Uterus (tissue), 4 donors: ENCODE data around the gene CDH12. TPM values are rescaled to one million over a fixed set of nuclear protein-coding genes. Genes with fewer than 3 reads are reported as not detected.

ENCODE experiments used
- DNase-seq, 2 donors: peaks; one replicate each; pipeline ENCODE4 v3.0.0-alpha.2; 2019 to 2020
- H3K27ac ChIP-seq, 2 donors: fragments of 200-600 bp; sonication (generic); 1 replicate in 1 of 2; 2 replicates in 1 of 2; pipeline ENCODE4 v1.5.1; 2016 to 2018
- H3K27me3 ChIP-seq, 2 donors: fragments of 200-600 bp; sonication (generic); one replicate each; pipeline ENCODE4 v1.5.1; 2018 to 2019; ENCODE audit warnings: control low read depth in 1 of 2
- H3K36me3 ChIP-seq, 2 donors: fragments of 200-600 bp; sonication (generic); one replicate each; pipeline ENCODE4 v1.5.1; 2019; ENCODE audit warnings: control low read depth in 1 of 2
- H3K4me1 ChIP-seq, 2 donors: fragments of 200-600 bp; sonication (generic); one replicate each; pipeline ENCODE4 v1.5.1; 2018 to 2019; ENCODE audit warnings: control low read depth in 1 of 2
- H3K4me3 ChIP-seq, 2 donors: fragments of 200-600 bp; sonication (generic); 1 replicate in 1 of 2; 2 replicates in 1 of 2; pipeline ENCODE4 v1.5.1; 2018 to 2019; ENCODE audit warnings: mild to moderate bottlenecking in 1 of 2
- H3K9me3 ChIP-seq, 2 donors: fragments of 200-600 bp; sonication (generic); one replicate each; pipeline ENCODE4 v1.5.1; 2019; ENCODE audit warnings: control low read depth in 1 of 2
- CTCF ChIP-seq, 4 experiments: fragments of 200-600 bp in 2 of 4; fragments of 450-650 bp in 2 of 4; sonication (generic) in 2 of 4; IDR thresholded peaks; one replicate each; pipeline ENCODE4 v1.5.1; 2016 to 2019; ENCODE audit warnings: antibody characterized with exemption in 4 of 4, mild to moderate bottlenecking in 2 of 4, moderate library complexity in 1 of 4
- POLR2A ChIP-seq, 2 donors: fragments of 450-650 bp; IDR thresholded peaks; one replicate each; pipeline ENCODE4 v1.6.1; 2016; ENCODE audit warnings: antibody characterized with exemption in 2 of 2, mild to moderate bottlenecking in 1 of 2, moderate library complexity in 1 of 2
- intact Hi-C: fragments of 100-400 bp; cut with DNase I; formaldehyde crosslinking; loops from one replicate; pipeline ENCODE4 v1.15.1; 2023; ENCODE audit warnings: low total_unique reads
- total RNA-seq, 4 donors: library from RNA; depleted of rRNA in 3 of 4; stranded (reverse); fragments of >200 nt in 3 of 4; gene quantifications; one replicate each; pipeline versions ENCODE4 v1.1.0 to v1.2.4, GENCODE V29; 2014 to 2023
- donor health status: DM: yes; HTN: yes; CAD: no.

CDH12 gene
- 1 to 10 TPM in 1 of 4 donors, under 1 TPM in 1, not detected in 2; 0.37 to 2.0 TPM for total RNA-seq

- Histone ChIP-seq H3K27ac (no peak within 1 kb of the TSS), H3K9me3 (no peaks in the 10 kb centered on the region), H3K4me1 (no peaks in the 10 kb centered on the region), H3K36me3 (no peaks in the 10 kb centered on the region), H3K4me3 (no peak within 1 kb of the TSS), H3K27me3 (peaks cover 0 to 12% of the 10 kb centered on the region in 2 donors)
- intact Hi-C loops, result no loop called here
- DNase-seq, result no peak
- TF ChIP-seq CTCF (IDR thresholded peaks at IDR 0.05), result no peak
- no peak for TF ChIP-seq POLR2A (IDR thresholded peaks at IDR 0.05)
Observed at GRCh38 chr5:22852807-22853660, at the start of gene CDH12. Gene CDH12, minus strand, starts transcription at chr5:22853344.

GRCh38 chr5:22901885-22902284, 48.7 kb upstream of the CDH12 start:
- no peaks in the 10 kb centered on the region for H3K9me3 ChIP-seq
- no peaks in the 10 kb centered on the region for H3K4me1 ChIP-seq
- H3K27me3 ChIP-seq, result no peaks in the 10 kb centered on the region
- DNase-seq, result no peak
- H3K36me3 ChIP-seq, result no peaks in the 10 kb centered on the region
- no peak for TF ChIP-seq CTCF (IDR thresholded peaks at IDR 0.05)
- TF ChIP-seq POLR2A (IDR thresholded peaks at IDR 0.05), result no peak
- H3K4me3 ChIP-seq, result no peak overlapping the region
- no peak overlapping the region for H3K27ac ChIP-seq
- intact Hi-C loops, result no loop called here

GRCh38 chr5:22900801-22901310, 47.7 kb upstream of the CDH12 start:
- intact Hi-C loops, result no loop called here
- Histone ChIP-seq H3K4me1 (no peaks in the 10 kb centered on the region), H3K27ac (no peak overlapping the region), H3K4me3 (no peak overlapping the region), H3K27me3 (no peaks in the 10 kb centered on the region), H3K36me3 (no peaks in the 10 kb centered on the region), H3K9me3 (no peaks in the 10 kb centered on the region)
- TF ChIP-seq POLR2A (IDR thresholded peaks at IDR 0.05) (no peak), CTCF (IDR thresholded peaks at IDR 0.05) (no peak)
- DNase-seq, result no peak

GRCh38 chr5:22899341-22899740, 46.2 kb upstream of the CDH12 start:
- H3K9me3 ChIP-seq, result no peaks in the 10 kb centered on the region
- TF ChIP-seq CTCF (IDR thresholded peaks at IDR 0.05), result no peak
- TF ChIP-seq POLR2A (IDR thresholded peaks at IDR 0.05), result no peak
- intact Hi-C loops, result no loop called here
- no peak overlapping the region for H3K4me3 ChIP-seq
- H3K27ac ChIP-seq, result no peak overlapping the region
- H3K27me3 ChIP-seq, result no peaks in the 10 kb centered on the region
- H3K4me1 ChIP-seq, result no peaks in the 10 kb centered on the region
- no peaks in the 10 kb centered on the region for H3K36me3 ChIP-seq
- no peak for DNase-seq

- Histone ChIP-seq H3K4me3 (no peak overlapping the region), H3K27me3 (no peaks in the 10 kb centered on the region), H3K9me3 (no peaks in the 10 kb centered on the region), H3K4me1 (no peaks in the 10 kb centered on the region), H3K27ac (no peak overlapping the region), H3K36me3 (no peaks in the 10 kb centered on the region)
- intact Hi-C loops, result no loop called here
- TF ChIP-seq CTCF (IDR thresholded peaks at IDR 0.05) (no peak), POLR2A (IDR thresholded peaks at IDR 0.05) (no peak)
- no peak for DNase-seq
Observed at GRCh38 chr5:22896152-22896551, 43.0 kb upstream of the CDH12 start.
